HepG2 (cell line): ENCODE measurements around the gene FAM163A. TPM values are rescaled to one million over a fixed set of nuclear protein-coding genes. Genes with fewer than 3 reads are reported as not detected.

Experiments
- ATAC-seq: fragments of 200-7000 bp; cut with Tn5 transposase; 3 replicates; pipeline ENCODE4 v1.9.1; 2020; ENCODE audit warnings: mild to moderate bottlenecking, moderate library complexity
- BruUV-seq: library from RNA; stranded (reverse); fragments of 400-500 nt; replicated peaks from 2 replicates; lab custom pipeline; 2021; lab: Mats Ljungman, UMichigan
- CTCF ChIA-PET: fragments of 300-600 bp; formaldehyde crosslinking; extraction: SDS; loops from one replicate; lab custom pipeline; 2021; ENCODE audit warnings: low total read pairs, inconsistent platforms, low intra/inter-chr PET ratio; lab: Yijun Ruan, JAX
- POLR2A ChIA-PET: fragments of 350-600 bp; sonication (Branson Sonifier 250); formaldehyde crosslinking; loops from one replicate; lab custom pipeline; 2020; ENCODE audit warnings: antibody characterized with exemption, inconsistent platforms; lab: Yijun Ruan, JAX
- DNase-seq: peaks from one replicate; pipeline ENCODE4 v3.0.0-alpha.2; 2015; ENCODE audit warnings: low spot score
- FAIRE-seq: peaks from 3 replicates; lab custom pipeline; 2011; peaks lifted over from hg19 to GRCh38; lab: Jason Lieb, UNC
- H2AFZ ChIP-seq: one replicate; pipeline ENCODE4 v1.6.1; 2011; ENCODE audit warnings: low read length, inconsistent platforms
- H3K27ac ChIP-seq: fragments of 300-600 bp; 3 replicates; pipeline ENCODE4 v1.8.0; 2011; ENCODE audit warnings: mixed run types, mild to moderate bottlenecking, mixed read lengths, low read length, inconsistent platforms; ENCODE audit not compliant: insufficient read depth; ENCODE audit errors: extremely low read length
- H3K27me3 ChIP-seq, 2 experiments: fragments of 200-600 bp in 1 of 2; 2 replicates in 1 of 2; 3 replicates in 1 of 2; pipeline versions ENCODE4 v1.6.0 to v1.8.0; 2011; ENCODE audit warnings: low read length in 2 of 2, mild to moderate bottlenecking in 2 of 2, moderate library complexity in 2 of 2, inconsistent platforms in 1 of 2; ENCODE audit not compliant: insufficient read depth in 2 of 2, control insufficient read depth in 1 of 2
- H3K36me3 ChIP-seq, 2 experiments: fragments of 200-600 bp in 1 of 2; replicated peaks in 1 of 2; 2 replicates in 1 of 2; 3 replicates in 1 of 2; pipeline versions ENCODE4 v1.5.1 to v1.8.0; 2011; ENCODE audit warnings: low read length in 2 of 2, inconsistent platforms in 1 of 2; ENCODE audit not compliant: insufficient read depth in 2 of 2, control insufficient read depth in 1 of 2
- H3K4me1 ChIP-seq: 2 replicates; pipeline ENCODE4 v1.5.1; 2012; ENCODE audit warnings: low read length, inconsistent platforms; ENCODE audit not compliant: insufficient read depth
- H3K4me2 ChIP-seq: 2 replicates; pipeline ENCODE4 v1.6.0; 2011; ENCODE audit warnings: low read depth, low read length, inconsistent platforms
- H3K4me3 ChIP-seq, 3 experiments: fragments of 200-600 bp in 1 of 3; sonication (generic), shearing (Covaris generic) in 1 of 3; replicated peaks in 1 of 3; 2 replicates each; pipeline ENCODE4 v1.5.1; 2011 to 2016; ENCODE audit warnings: low read length in 3 of 3, inconsistent platforms in 2 of 3, low read depth in 2 of 3, mild to moderate bottlenecking in 2 of 3, control low read depth in 1 of 3, mixed read lengths in 1 of 3; ENCODE audit not compliant: insufficient read depth in 1 of 3
- H3K79me2 ChIP-seq: one replicate; pipeline ENCODE4 v1.6.1; 2011; ENCODE audit warnings: low read length, inconsistent platforms; ENCODE audit not compliant: insufficient read depth
- H3K9ac ChIP-seq: 2 replicates; pipeline ENCODE4 v1.6.0; 2011; ENCODE audit warnings: mild to moderate bottlenecking, low read depth, low read length, inconsistent platforms; ENCODE audit not compliant: insufficient read depth
- H3K9me3 ChIP-seq: 2 replicates; pipeline ENCODE4 v1.5.1; 2012; ENCODE audit warnings: mild to moderate bottlenecking, low read length
- H4K20me1 ChIP-seq: 2 replicates; pipeline ENCODE4 v1.6.0; 2011; ENCODE audit warnings: inconsistent platforms, mild to moderate bottlenecking, low read length, moderate library complexity; ENCODE audit not compliant: insufficient read depth
- MLXIP ChIP-seq: sonication (generic); formaldehyde crosslinking; IDR thresholded peaks from 2 replicates; pipeline ENCODE4 v1.9.0; 2021; ENCODE audit warnings: missing genetic modification reagents, borderline replicate concordance
- SATB2 ChIP-seq: sonication (generic); formaldehyde crosslinking; IDR thresholded peaks from 2 replicates; pipeline ENCODE4 v1.5.0; 2020; ENCODE audit warnings: missing genetic modification reagents
- TAF1 ChIP-seq: sonication (generic); formaldehyde crosslinking; IDR thresholded peaks from 2 replicates; pipeline ENCODE4 v1.4.0; 2020; ENCODE audit warnings: missing genetic modification reagents
- ZMAT5 ChIP-seq: sonication (generic); formaldehyde crosslinking; IDR thresholded peaks from 2 replicates; pipeline ENCODE4 v1.5.0; 2020; ENCODE audit warnings: mild to moderate bottlenecking, low read depth, missing genetic modification reagents, borderline replicate concordance
- ZNF282 ChIP-seq: fragments of 450-650 bp; IDR thresholded peaks from 2 replicates; pipeline ENCODE4 v1.6.1; 2018; ENCODE audit not compliant: partially characterized antibody
- WGBS: methylation state at CpG from one replicate; pipeline ENCODE4 v1.1.6; 2017; ENCODE audit warnings: low lambda C conversion rate; 5-methylcytosine and 5-hydroxymethylcytosine counted together
- in situ Hi-C: cut with HindIII; loops from 2 replicates; pipeline ENCODE4 v1.10.0; 2017; ENCODE audit warnings: low pct_unique_long_range_greater_than_20kb; ENCODE audit not compliant: extremely low pct_ligation_motif_present
- intact Hi-C: fragments of 100-400 bp; cut with micrococcal nuclease; formaldehyde crosslinking; loops from one replicate; pipeline ENCODE4 v1.10.0; 2022; ENCODE audit not compliant: unreplicated experiment
- polyA plus RNA-seq, 8 experiments: library from polyadenylated mRNA; depleted of rRNA in 3 of 8; stranded (reverse) in 7 of 8; unstranded in 1 of 8; fragments of >200 nt; fragmentation: Illumina TruSeq in 4 of 8; extraction: Trizol in 4 of 8; gene quantifications; 2 replicates each; pipeline versions ENCODE4 v1.2.1 to v1.2.3, GENCODE V29; 2011 to 2016; ENCODE audit warnings: low read depth in 4 of 8, missing spikeins in 1 of 8, mixed read lengths in 1 of 8; ENCODE audit not compliant: insufficient read depth in 1 of 8
- total RNA-seq, 5 experiments: library from RNA; depleted of rRNA; stranded (reverse); fragments of >200 nt; fragmentation: Illumina TruSeq; extraction: Trizol; gene quantifications; 2 replicates each; pipeline ENCODE4 v1.2.3, GENCODE V29; 2016; ENCODE audit warnings: low read depth in 1 of 5
- TF ChIP-seq, protein P1 (sequence below): sonication (generic); formaldehyde crosslinking; IDR thresholded peaks from 2 replicates; pipeline ENCODE4 v1.4.0; 2020; ENCODE audit warnings: missing genetic modification reagents, borderline replicate concordance

Gene FAM163A
- total and polyA plus RNA-seq, 2 of the 13 experiments (the other 11 are each of a cell fraction or from before 2014, with no cell fraction given), result not detected

DNA sequence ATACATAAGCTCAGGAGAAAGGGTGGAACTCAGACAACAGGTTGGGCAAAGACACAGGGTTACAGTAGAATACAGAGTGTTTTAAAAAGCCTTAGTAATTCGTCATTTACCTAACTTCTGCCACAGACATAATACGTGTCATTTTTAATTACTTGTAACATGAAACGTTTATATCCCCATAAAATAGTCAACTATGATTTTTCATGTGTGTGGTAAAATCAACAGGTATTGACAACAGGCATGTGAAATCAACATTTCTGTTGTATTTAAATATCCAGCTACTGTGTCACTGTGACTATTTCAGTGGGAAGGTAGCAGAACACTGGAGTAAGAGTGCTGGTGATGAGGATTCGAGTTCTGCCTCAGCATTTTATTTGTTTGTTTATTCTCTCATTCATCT, 5.7 kb downstream of the FAM163A start:
- FAIRE-seq (no peak), ATAC-seq (no peak), DNase-seq (no peak)
- 0% methylated on average over 4 of the region's 4 CpGs for WGBS
- no TSS peak for BruUV-seq
- Histone ChIP-seq H3K27ac (no peak overlapping the region), H3K4me2 (no peak overlapping the region), H3K27me3 (peaks cover 2 to 35% of the 10 kb centered on the region in 2 experiments), H3K36me3 (no peaks in the 10 kb centered on the region), H3K4me3 (no peak overlapping the region), H3K9ac (no peak overlapping the region), H3K9me3 (no peaks in the 10 kb centered on the region), H2AFZ (no peak overlapping the region), H4K20me1 (no peaks in the 10 kb centered on the region), H3K79me2 (no peaks in the 10 kb centered on the region), H3K4me1 (peaks cover 2% of the 10 kb centered on the region; the same call in 1 of the 2 replicates)
- ChIA-PET CTCF (no interaction called here), POLR2A (no interaction called here)
- in situ Hi-C loops, result no loop called here
- TF ChIP-seq ZNF282, result no peak
- TF ChIP-seq, protein P1, sequence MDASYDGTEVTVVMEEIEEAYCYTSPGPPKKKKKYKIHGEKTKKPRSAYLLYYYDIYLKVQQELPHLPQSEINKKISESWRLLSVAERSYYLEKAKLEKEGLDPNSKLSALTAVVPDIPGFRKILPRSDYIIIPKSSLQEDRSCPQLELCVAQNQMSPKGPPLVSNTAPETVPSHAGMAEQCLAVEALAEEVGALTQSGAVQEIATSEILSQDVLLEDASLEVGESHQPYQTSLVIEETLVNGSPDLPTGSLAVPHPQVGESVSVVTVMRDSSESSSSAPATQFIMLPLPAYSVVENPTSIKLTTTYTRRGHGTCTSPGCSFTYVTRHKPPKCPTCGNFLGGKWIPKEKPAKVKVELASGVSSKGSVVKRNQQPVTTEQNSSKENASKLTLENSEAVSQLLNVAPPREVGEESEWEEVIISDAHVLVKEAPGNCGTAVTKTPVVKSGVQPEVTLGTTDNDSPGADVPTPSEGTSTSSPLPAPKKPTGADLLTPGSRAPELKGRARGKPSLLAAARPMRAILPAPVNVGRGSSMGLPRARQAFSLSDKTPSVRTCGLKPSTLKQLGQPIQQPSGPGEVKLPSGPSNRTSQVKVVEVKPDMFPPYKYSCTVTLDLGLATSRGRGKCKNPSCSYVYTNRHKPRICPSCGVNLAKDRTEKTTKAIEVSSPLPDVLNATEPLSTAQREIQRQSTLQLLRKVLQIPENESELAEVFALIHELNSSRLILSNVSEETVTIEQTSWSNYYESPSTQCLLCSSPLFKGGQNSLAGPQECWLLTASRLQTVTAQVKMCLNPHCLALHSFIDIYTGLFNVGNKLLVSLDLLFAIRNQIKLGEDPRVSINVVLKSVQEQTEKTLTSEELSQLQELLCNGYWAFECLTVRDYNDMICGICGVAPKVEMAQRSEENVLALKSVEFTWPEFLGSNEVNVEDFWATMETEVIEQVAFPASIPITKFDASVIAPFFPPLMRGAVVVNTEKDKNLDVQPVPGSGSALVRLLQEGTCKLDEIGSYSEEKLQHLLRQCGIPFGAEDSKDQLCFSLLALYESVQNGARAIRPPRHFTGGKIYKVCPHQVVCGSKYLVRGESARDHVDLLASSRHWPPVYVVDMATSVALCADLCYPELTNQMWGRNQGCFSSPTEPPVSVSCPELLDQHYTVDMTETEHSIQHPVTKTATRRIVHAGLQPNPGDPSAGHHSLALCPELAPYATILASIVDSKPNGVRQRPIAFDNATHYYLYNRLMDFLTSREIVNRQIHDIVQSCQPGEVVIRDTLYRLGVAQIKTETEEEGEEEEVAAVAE (CRISPR knock-in tag), result no peak
- no peak for TF ChIP-seq SATB2 (CRISPR knock-in tag)
- TF ChIP-seq TAF1 (CRISPR knock-in tag), result no peak
- no peak for TF ChIP-seq ZMAT5
- TF ChIP-seq MLXIP (CRISPR knock-in tag), result no peak
- intact Hi-C loops, result no loop called here
